ENCODE data around the gene ADCY6. TPM values are rescaled to one million over a fixed set of nuclear protein-coding genes. Genes with fewer than 3 reads are reported as not detected.

The ADCY6 gene
- polyA plus RNA-seq, 1 donor (not counting 4 experiments of a cell fraction or from before 2014, with no cell fraction given): 13.2 TPM

- no peak for DNase-seq (ENCODE audit: low read depth, low spot score)
- no peak for FAIRE-seq
- TF ChIP-seq EZH2 (IDR thresholded peaks at IDR 0.05; ENCODE audit: low read length): no peak
- H2AFZ ChIP-seq (ENCODE audit: control insufficient read depth, low read length): no peak overlapping the region
- H3K4me2 ChIP-seq (ENCODE audit: control insufficient read depth, extremely low read depth, insufficient read depth, low read depth, low read length): no peak overlapping the region
- no peaks in the 10 kb centered on the region for H3K4me1 ChIP-seq (ENCODE audit: control insufficient read depth, extremely low read depth, insufficient read depth, low read length)
- H3K9ac ChIP-seq (ENCODE audit: control insufficient read depth, extremely low read depth, insufficient read depth, low read length): no peak overlapping the region
- dilution Hi-C loops (cut with MboI; ENCODE audit: extremely low pct_ligation_motif_present, low sequenced_read_pairs): no loop called here
- H3K27me3 ChIP-seq (ENCODE audit: control insufficient read depth, extremely low read depth, insufficient read depth, low read length): no peaks in the 10 kb centered on the region
- no peaks in the 10 kb centered on the region for H4K20me1 ChIP-seq (ENCODE audit: control insufficient read depth, extremely low read depth, insufficient read depth, low read length)
- H3K79me2 ChIP-seq (ENCODE audit: control insufficient read depth, insufficient read depth, low read length): no peaks in the 10 kb centered on the region
- no peak overlapping the region for H3K27ac ChIP-seq (ENCODE audit: control insufficient read depth, insufficient read depth, low read length)
- no peaks in the 10 kb centered on the region for H3K9me3 ChIP-seq (ENCODE audit: control insufficient read depth, low read depth, low read length)
- H3K9me1 ChIP-seq (ENCODE audit: control insufficient read depth, extremely low read depth, insufficient read depth, low read length): no peaks in the 10 kb centered on the region
- peaks cover 8 to 34% of the 10 kb centered on the region in 2 experiments for H3K36me3 ChIP-seq (ENCODE audit: control insufficient read depth in 2 of 2, extremely low read depth in 1 of 2, insufficient read depth in 2 of 2, low read length in 2 of 2)
- no peak overlapping the region for H3K4me3 ChIP-seq (ENCODE audit: control insufficient read depth in 2 of 3, extremely low read depth in 1 of 3, insufficient read depth in 2 of 3, low read depth in 1 of 3, low read length in 3 of 3)
These were observed 21.4 kb downstream of the ADCY6 start for GRCh38 chr12:48767521-48767920.

- peaks cover 8 to 29% of the 10 kb centered on the region in 2 experiments for H3K36me3 ChIP-seq (ENCODE audit: control insufficient read depth in 2 of 2, extremely low read depth in 1 of 2, insufficient read depth in 2 of 2, low read length in 2 of 2)
- no peaks in the 10 kb centered on the region for H3K27me3 ChIP-seq (ENCODE audit: control insufficient read depth, extremely low read depth, insufficient read depth, low read length)
- H3K9me3 ChIP-seq (ENCODE audit: control insufficient read depth, low read depth, low read length): no peaks in the 10 kb centered on the region
- dilution Hi-C loops (cut with MboI; ENCODE audit: extremely low pct_ligation_motif_present, low sequenced_read_pairs): no loop called here
- FAIRE-seq (no peak), DNase-seq (ENCODE audit: low read depth, low spot score) (no peak)
- H3K9ac ChIP-seq (ENCODE audit: control insufficient read depth, extremely low read depth, insufficient read depth, low read length): no peak overlapping the region
- H2AFZ ChIP-seq (ENCODE audit: control insufficient read depth, low read length): no peak overlapping the region
- no peaks in the 10 kb centered on the region for H3K79me2 ChIP-seq (ENCODE audit: control insufficient read depth, insufficient read depth, low read length)
- no peak overlapping the region for H3K27ac ChIP-seq (ENCODE audit: control insufficient read depth, insufficient read depth, low read length)
- H3K4me3 ChIP-seq (ENCODE audit: control insufficient read depth in 2 of 3, extremely low read depth in 1 of 3, insufficient read depth in 2 of 3, low read depth in 1 of 3, low read length in 3 of 3): no peak overlapping the region
- H3K4me2 ChIP-seq (ENCODE audit: control insufficient read depth, extremely low read depth, insufficient read depth, low read depth, low read length): no peak overlapping the region
- no peak for TF ChIP-seq EZH2 (IDR thresholded peaks at IDR 0.05; ENCODE audit: low read length)
- TF ChIP-seq CTCF (optimal IDR thresholded peaks at IDR 0.05 in 1 of 3, IDR thresholded peaks at IDR 0.05 in 1 of 3, conservative IDR thresholded peaks at IDR 0.05 in 1 of 3; ENCODE audit: extremely low read depth in 1 of 3, insufficient read depth in 2 of 3, low read length in 3 of 3): no peak
- no peaks in the 10 kb centered on the region for H3K9me1 ChIP-seq (ENCODE audit: control insufficient read depth, extremely low read depth, insufficient read depth, low read length)
- no peaks in the 10 kb centered on the region for H3K4me1 ChIP-seq (ENCODE audit: control insufficient read depth, extremely low read depth, insufficient read depth, low read length)
- no peaks in the 10 kb centered on the region for H4K20me1 ChIP-seq (ENCODE audit: control insufficient read depth, extremely low read depth, insufficient read depth, low read length)
These were observed 21.8 kb downstream of the ADCY6 start for GRCh38 chr12:48767047-48767446.

GRCh38 chr12:48765753-48766162, 23.1 kb downstream of the ADCY6 start:
- H3K79me2 ChIP-seq (ENCODE audit: control insufficient read depth, insufficient read depth, low read length): no peaks in the 10 kb centered on the region
- no peaks in the 10 kb centered on the region for H3K27me3 ChIP-seq (ENCODE audit: control insufficient read depth, extremely low read depth, insufficient read depth, low read length)
- H3K4me2 ChIP-seq (ENCODE audit: control insufficient read depth, extremely low read depth, insufficient read depth, low read depth, low read length): no peak overlapping the region
- peaks cover 0 to 21% of the 10 kb centered on the region in 2 experiments for H3K36me3 ChIP-seq (ENCODE audit: control insufficient read depth in 2 of 2, extremely low read depth in 1 of 2, insufficient read depth in 2 of 2, low read length in 2 of 2)
- H3K4me1 ChIP-seq (ENCODE audit: control insufficient read depth, extremely low read depth, insufficient read depth, low read length): no peaks in the 10 kb centered on the region
- H3K9me3 ChIP-seq (ENCODE audit: control insufficient read depth, low read depth, low read length): no peaks in the 10 kb centered on the region
- H3K9me1 ChIP-seq (ENCODE audit: control insufficient read depth, extremely low read depth, insufficient read depth, low read length): no peaks in the 10 kb centered on the region
- no peak overlapping the region for H3K9ac ChIP-seq (ENCODE audit: control insufficient read depth, extremely low read depth, insufficient read depth, low read length)
- no peak for DNase-seq (ENCODE audit: low read depth, low spot score)
- no peak for FAIRE-seq
- TF ChIP-seq CTCF (optimal IDR thresholded peaks at IDR 0.05 in 1 of 3, IDR thresholded peaks at IDR 0.05 in 1 of 3, conservative IDR thresholded peaks at IDR 0.05 in 1 of 3; ENCODE audit: extremely low read depth in 1 of 3, insufficient read depth in 2 of 3, low read length in 3 of 3): no peak
- TF ChIP-seq EZH2 (IDR thresholded peaks at IDR 0.05; ENCODE audit: low read length): no peak
- no peak overlapping the region for H2AFZ ChIP-seq (ENCODE audit: control insufficient read depth, low read length)
- H3K4me3 ChIP-seq (ENCODE audit: control insufficient read depth in 2 of 3, extremely low read depth in 1 of 3, insufficient read depth in 2 of 3, low read depth in 1 of 3, low read length in 3 of 3): no peak overlapping the region
- dilution Hi-C loops (cut with MboI; ENCODE audit: extremely low pct_ligation_motif_present, low sequenced_read_pairs): no loop called here
- no peaks in the 10 kb centered on the region for H4K20me1 ChIP-seq (ENCODE audit: control insufficient read depth, extremely low read depth, insufficient read depth, low read length)
- no peak overlapping the region for H3K27ac ChIP-seq (ENCODE audit: control insufficient read depth, insufficient read depth, low read length)

All from keratinocyte (primary cell).